A204.1 (cell line): ENCODE measurements around the gene BUB1.
"Not testable (repeated sequence)": the region's sequence is repeated elsewhere in the genome, so short reads cannot be mapped to it uniquely, and the experiment has no call there.

Experiments
- FAIRE-seq: peaks from 2 replicates; lab custom pipeline; 2012; peaks lifted over from hg19 to GRCh38; lab: Jason Lieb, UNC

The BUB1 gene

GRCh38 chr2:110655701-110656100, 22.2 kb downstream of the BUB1 start:
- no peak for FAIRE-seq

- no peak for FAIRE-seq
Observed at GRCh38 chr2:110653861-110654260, 24.0 kb downstream of the BUB1 start.

DNA sequence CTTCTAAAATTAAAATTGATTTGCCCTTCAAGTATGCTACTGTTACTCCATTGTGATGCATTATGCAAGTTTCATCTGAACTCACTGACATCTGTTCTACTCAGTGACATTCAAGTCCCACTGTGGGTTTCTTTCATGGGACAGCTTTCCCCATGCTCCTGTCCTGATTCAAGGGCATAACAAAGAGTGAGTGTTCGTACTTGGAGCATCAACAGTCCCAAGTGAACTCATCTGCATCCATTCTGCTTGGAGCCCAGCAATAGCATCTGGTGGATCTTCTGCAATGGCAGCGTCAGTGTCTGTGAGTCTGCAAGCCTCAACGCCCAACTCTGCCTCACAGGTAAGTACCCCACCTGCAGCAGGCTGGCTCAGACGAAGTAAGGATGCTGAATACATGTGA, 27.5 kb downstream of the BUB1 start:
- FAIRE-seq: no peak

DNA sequence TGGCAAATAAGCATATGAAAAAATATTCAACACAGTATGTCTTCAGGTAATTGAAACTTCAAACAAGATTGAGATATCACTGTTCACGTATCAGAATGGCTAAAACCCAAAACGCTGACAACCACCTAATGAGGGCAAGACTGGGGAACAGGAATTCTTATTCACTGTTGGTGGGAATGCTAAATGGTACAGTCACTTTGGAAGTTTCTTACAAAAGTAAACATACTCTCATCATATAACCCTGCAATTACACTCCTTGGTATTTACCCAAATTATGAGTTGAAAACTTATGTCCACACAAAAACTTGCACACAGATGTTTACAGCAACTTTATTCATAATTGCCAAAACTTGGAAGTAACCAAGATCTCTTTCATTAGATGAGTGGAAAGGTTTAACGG, 30.1 kb downstream of the BUB1 start:
- no peak for FAIRE-seq

- FAIRE-seq: no peak
Observed at GRCh38 chr2:110645616-110646015, 32.2 kb downstream of the BUB1 start.

- FAIRE-seq: no peak
Observed at GRCh38 chr2:110644357-110644756, 33.5 kb downstream of the BUB1 start.

DNA sequence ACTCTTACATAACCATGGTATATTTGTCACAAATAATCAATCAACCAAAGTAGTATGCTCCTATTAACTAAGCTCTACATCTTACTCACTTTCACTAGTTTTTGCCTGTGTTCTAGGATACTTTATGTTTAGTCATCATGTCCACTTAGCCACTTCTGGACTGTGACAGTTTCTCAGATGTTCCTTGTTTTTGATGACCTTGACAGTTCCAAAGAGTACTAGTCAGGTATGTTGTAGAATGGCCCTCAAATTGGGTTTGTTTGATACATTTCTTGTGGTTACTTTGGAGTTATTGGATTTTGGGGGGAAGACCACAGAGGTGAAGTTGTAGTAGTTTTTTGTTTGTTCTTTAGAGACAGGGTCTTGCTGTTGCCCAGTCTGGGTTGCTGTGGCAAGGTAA, 35.5 kb downstream of the BUB1 start:
- FAIRE-seq: no peak

DNA sequence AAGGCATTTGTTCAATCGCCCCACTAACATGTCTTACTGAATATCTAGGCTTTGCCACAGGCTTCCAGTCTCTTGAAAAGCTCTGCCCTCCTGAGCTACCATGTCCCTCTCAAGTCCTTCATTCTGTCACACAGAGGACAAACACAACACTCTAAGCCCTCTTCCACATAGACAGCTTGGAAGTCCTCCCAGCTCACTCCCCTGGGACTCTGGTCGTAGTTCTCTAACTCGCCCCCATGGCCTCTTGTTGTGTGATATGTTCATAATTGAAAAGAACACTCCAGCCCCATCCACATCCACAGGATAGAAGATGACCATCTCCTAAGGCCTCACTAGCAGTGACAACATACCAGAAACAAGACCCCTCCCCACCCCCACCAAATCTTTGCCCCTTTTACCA, 37.9 kb downstream of the BUB1 start:
- FAIRE-seq: no peak

GRCh38 chr2:110638952-110639695, 38.7 kb downstream of the BUB1 start:
- FAIRE-seq: no peak

DNA sequence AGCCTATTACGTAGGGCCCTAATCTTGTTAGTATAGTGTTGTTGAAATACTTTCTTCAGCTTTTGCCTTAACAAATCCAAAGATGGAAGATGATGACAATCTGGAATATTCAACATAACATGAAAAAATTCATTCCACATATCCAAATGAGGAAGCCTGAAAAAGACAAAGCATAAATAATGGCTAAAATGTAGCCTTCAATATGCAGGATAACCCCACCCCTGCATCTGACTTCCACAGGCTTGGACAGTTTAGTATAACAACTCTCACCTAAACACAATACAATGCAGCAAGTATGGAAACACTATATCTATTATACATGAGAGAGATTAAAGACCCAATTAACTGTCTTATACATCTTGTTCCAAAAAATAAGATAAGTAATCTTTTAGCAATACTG, 39.9 kb downstream of the BUB1 start:
- no peak for FAIRE-seq

DNA sequence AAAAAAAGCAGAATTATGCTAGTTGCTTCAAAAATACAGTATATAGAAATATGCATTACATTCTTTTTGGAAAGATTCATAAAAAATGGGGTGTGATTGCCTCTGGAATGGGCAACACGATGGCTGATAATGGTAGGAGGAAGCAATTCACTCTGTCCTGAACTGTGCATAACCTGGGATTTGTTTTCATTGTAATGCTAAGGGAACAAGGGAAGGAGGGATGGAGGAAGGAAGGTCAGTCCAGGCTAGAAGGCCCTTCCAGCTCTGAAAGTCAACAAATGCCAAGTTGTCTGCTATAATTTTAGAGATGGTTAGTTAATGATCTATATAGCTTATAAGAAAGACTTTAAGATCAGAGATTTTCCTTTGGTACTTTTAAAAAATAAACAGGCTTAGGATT, 40.8 kb downstream of the BUB1 start:
- FAIRE-seq: no peak

DNA sequence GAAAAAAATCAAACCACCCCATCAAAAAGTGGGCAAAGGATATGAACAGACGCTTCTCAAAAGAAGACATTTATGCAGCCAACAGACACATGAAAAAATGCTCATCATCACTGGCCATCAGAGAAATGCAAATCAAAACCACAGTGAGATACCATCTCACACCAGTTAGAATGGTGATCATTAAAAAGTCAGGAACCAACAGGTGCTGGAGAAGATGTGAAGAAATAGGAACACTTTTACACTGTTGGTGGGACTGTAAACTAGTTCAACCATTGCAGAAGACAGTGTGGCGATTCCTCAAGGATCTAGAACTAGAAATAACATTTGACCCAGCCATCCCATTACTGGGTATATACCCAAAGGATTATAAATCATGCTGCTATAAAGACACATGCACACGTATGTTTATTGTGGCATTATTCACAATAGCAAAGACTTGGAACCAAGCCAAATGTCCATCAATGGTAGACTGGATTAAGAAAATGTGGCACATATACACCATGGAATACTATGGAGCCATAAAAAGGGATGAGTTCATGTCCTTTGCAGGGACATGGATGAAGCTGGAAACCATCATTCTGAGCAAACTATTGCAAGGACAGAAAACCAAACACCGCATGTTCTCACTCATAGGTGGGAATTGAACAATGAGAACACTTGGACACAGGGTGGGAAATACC, 41.8 kb downstream of the BUB1 start:
- not testable (repeated sequence) for FAIRE-seq

- not testable (repeated sequence) for FAIRE-seq
Observed at GRCh38 chr2:110627348-110627747, 50.5 kb downstream of the BUB1 start.

- FAIRE-seq: not testable (repeated sequence)
Observed at GRCh38 chr2:110619326-110619939, 58.4 kb downstream of the BUB1 start.

GRCh38 chr2:110613927-110614326, 63.9 kb downstream of the BUB1 start:
- FAIRE-seq: not testable (repeated sequence)

- FAIRE-seq: not testable (repeated sequence)
Observed at GRCh38 chr2:110610613-110611250, 67.1 kb downstream of the BUB1 start.

DNA sequence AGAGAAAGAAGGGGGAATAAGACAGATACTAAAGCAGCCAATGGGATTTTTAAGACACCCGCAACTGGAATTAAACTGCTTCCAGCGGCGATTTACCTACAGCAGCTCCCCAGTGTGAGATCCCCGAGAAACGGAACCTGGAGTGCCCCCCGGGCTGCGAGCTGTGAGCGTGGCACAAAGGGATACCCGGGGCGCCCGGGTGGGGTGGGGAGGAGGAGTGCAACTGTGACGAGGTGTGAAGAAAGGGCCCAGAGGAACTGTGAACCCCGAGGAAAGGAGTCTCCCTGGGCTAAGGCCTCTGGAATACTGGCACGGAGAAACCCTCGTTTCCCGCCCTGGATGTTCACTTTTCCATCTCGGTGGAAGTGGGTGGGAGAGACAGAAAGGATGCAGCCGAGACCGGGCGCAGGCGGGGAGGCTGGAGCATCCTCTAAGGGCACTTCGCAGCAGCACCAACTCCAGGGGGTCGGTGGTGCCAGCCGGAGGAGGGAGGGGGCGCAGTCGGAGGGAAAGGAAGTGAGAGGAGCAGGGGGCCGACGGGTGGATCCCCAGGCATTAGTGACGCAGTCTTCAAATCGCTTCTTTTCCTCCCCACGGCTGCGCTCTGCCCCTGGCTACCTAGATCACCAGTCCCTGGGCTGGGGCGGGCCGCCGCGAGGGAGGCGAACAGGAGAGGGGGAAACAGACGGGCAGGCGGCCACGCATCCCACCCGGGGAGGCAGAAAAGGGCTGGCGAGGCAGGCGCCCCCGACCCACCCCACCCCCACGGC, 67.8 kb downstream of the BUB1 start:
- not testable (repeated sequence) for FAIRE-seq

GRCh38 chr2:110608788-110609502, 68.9 kb downstream of the BUB1 start:
- FAIRE-seq: not testable (repeated sequence)

- not testable (repeated sequence) for FAIRE-seq
Observed at GRCh38 chr2:110605057-110605456, 72.8 kb downstream of the BUB1 start.

DNA sequence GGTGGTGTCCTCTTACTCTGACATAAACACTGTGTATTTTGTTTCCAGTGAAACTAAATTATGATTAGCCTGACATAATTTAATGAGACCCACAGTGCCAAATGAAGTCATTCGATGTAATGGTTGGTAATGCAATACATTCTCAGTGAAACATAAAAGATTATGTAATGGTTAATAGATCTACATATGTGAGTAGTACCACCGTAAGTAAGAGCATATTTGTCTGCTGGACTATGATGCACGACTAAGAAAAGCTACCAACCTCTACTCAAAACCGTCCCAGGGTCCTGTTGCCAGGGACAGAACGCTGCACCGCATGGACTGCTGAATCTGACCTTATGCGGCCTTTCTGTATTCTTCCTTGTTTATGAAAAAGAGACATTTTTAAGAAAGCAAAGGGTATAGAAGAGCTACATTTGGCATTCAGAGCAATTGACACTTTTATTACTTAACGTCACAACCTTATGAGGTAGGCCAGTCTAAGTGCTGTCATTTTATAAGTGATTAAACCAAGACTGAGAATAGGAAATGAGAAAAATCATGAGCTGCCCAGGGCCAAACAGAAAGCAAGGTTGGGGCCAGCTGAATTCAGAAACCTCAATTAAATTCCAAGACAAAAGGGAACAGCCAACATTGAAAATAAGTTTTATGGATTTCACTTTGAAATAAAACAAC, 73.8 kb downstream of the BUB1 start:
- not testable (repeated sequence) for FAIRE-seq

GRCh38 chr2:110602139-110602538, 75.7 kb downstream of the BUB1 start:
- FAIRE-seq: not testable (repeated sequence)
